ENCODE data around the gene IGSF21.

DNA sequence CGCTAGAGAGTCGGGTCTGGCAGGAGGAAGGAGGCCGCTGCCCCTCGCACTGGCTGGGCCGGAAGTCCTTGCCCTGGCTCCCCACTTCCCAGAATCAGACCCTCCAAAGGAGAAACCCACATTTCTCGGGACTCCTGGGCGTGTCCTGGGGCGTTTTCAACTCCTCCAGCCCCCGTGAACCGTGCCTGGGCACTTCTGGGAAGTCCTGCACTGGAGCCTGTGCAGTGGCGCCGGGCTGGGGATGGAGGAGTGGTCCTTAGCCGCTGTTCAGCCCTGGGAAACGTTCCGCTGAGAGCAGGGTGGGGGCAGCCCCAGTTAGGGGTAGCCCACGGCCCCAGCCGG, 3.0 kb downstream of the IGSF21 start:
- TF ChIP-seq, protein P1, sequence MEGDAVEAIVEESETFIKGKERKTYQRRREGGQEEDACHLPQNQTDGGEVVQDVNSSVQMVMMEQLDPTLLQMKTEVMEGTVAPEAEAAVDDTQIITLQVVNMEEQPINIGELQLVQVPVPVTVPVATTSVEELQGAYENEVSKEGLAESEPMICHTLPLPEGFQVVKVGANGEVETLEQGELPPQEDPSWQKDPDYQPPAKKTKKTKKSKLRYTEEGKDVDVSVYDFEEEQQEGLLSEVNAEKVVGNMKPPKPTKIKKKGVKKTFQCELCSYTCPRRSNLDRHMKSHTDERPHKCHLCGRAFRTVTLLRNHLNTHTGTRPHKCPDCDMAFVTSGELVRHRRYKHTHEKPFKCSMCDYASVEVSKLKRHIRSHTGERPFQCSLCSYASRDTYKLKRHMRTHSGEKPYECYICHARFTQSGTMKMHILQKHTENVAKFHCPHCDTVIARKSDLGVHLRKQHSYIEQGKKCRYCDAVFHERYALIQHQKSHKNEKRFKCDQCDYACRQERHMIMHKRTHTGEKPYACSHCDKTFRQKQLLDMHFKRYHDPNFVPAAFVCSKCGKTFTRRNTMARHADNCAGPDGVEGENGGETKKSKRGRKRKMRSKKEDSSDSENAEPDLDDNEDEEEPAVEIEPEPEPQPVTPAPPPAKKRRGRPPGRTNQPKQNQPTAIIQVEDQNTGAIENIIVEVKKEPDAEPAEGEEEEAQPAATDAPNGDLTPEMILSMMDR (IDR thresholded peaks at IDR 0.05; ENCODE audit: low read length): no peak
- TF ChIP-seq EZH2 (optimal IDR thresholded peaks at IDR 0.05; ENCODE audit: low read depth, low read length): no peak
